ENCODE results near the gene SURF1.
A peak's percentile ranks its signal among the peaks of the same experiment; 100 is the strongest.

Gene SURF1

DNA sequence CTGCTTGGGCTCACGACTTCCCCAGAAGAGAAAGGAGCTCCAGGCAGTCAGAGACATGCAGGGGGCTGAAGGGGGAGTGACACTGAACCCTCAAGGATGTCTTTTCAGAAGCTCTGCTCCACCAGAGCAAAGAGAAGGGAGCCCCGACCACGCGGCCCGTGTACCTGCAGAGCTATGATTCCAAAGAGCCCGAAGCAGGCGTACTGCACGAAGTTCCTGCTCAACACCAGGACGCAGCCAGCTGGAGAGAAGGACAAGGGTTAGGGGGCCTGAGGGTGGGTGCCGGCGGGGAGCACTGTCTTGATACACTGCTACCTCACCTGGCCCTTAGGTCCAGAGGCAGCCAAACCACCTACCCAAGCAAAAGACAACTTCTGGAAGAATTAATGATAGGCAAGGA lies 10.1 kb upstream of the SURF1 start:
- TF ChIP-seq RAD21 (IDR thresholded peaks at IDR 0.05; ENCODE audit: low read depth) (no peak), YY1 (IDR thresholded peaks at IDR 0.05; ENCODE audit: low read depth) (no peak), CREB1 (IDR thresholded peaks at IDR 0.05; ENCODE audit: low read depth) (no peak), EP300 (IDR thresholded peaks at IDR 0.05; ENCODE audit: borderline replicate concordance) (no peak), FOXM1 (IDR thresholded peaks at IDR 0.05; ENCODE audit: borderline replicate concordance, low read depth) (no peak), CEBPB (IDR thresholded peaks at IDR 0.05) (no peak), NFIC (IDR thresholded peaks at IDR 0.05) (no peak), TCF12 (IDR thresholded peaks at IDR 0.05; ENCODE audit: low read depth) (no peak), TEAD4 (IDR thresholded peaks at IDR 0.05) (no peak), ZBTB7A (IDR thresholded peaks at IDR 0.05; ENCODE audit: low read depth) (no peak), EGR1 (IDR thresholded peaks at IDR 0.05) (no peak), TAF1 (IDR thresholded peaks at IDR 0.05; ENCODE audit: low read depth) (no peak)
- TF ChIP-seq, protein P1, sequence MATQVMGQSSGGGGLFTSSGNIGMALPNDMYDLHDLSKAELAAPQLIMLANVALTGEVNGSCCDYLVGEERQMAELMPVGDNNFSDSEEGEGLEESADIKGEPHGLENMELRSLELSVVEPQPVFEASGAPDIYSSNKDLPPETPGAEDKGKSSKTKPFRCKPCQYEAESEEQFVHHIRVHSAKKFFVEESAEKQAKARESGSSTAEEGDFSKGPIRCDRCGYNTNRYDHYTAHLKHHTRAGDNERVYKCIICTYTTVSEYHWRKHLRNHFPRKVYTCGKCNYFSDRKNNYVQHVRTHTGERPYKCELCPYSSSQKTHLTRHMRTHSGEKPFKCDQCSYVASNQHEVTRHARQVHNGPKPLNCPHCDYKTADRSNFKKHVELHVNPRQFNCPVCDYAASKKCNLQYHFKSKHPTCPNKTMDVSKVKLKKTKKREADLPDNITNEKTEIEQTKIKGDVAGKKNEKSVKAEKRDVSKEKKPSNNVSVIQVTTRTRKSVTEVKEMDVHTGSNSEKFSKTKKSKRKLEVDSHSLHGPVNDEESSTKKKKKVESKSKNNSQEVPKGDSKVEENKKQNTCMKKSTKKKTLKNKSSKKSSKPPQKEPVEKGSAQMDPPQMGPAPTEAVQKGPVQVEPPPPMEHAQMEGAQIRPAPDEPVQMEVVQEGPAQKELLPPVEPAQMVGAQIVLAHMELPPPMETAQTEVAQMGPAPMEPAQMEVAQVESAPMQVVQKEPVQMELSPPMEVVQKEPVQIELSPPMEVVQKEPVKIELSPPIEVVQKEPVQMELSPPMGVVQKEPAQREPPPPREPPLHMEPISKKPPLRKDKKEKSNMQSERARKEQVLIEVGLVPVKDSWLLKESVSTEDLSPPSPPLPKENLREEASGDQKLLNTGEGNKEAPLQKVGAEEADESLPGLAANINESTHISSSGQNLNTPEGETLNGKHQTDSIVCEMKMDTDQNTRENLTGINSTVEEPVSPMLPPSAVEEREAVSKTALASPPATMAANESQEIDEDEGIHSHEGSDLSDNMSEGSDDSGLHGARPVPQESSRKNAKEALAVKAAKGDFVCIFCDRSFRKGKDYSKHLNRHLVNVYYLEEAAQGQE (IDR thresholded peaks at IDR 0.05; ENCODE audit: low read depth) = no peak
- TF ChIP-seq, protein P2, sequence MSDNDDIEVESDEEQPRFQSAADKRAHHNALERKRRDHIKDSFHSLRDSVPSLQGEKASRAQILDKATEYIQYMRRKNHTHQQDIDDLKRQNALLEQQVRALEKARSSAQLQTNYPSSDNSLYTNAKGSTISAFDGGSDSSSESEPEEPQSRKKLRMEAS (IDR thresholded peaks at IDR 0.05) = no peak
- TF ChIP-seq, protein P3, sequence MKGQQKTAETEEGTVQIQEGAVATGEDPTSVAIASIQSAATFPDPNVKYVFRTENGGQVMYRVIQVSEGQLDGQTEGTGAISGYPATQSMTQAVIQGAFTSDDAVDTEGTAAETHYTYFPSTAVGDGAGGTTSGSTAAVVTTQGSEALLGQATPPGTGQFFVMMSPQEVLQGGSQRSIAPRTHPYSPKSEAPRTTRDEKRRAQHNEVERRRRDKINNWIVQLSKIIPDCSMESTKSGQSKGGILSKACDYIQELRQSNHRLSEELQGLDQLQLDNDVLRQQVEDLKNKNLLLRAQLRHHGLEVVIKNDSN (IDR thresholded peaks at IDR 0.05) = no peak

DNA sequence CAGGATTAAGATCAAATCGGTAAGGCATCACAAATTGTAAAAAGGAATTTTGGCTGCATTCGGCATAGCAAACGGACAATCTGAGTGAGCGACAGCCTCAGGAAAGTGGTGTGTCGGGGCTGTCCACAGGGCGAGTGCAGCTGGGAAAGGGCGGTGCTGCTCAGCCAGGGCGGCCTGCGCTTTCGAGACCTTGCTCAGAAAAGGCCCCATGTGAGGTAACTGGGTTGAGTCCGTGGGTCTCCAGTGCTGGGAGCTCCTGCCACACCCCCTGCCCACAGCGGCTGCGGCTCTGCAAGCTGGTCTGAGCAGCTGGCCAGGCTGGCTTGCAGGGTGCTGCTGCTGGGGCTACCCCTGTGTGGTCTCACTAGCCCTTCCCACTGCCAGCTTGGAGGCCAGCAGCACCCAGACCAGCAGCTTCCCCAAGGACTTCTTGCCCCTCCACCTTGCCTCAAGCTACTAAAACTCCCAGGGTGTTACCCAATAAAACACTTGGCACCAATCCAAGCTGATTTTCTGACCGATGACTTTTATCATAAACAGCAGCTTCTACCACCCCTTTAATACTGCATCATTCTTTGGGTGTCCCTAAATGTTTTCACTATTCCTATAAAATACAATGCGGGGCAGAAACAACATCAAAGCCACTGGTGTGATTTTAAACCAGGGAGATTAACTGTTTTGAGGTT lies 6.2 kb upstream of the SURF1 start:
- TF ChIP-seq, protein P1 (IDR thresholded peaks at IDR 0.05; ENCODE audit: low read depth) = no peak
- TF ChIP-seq YY1 (IDR thresholded peaks at IDR 0.05; ENCODE audit: low read depth) (no peak), CREB1 (IDR thresholded peaks at IDR 0.05; ENCODE audit: low read depth) (no peak), NFIC (IDR thresholded peaks at IDR 0.05) (peak; percentile 55), RAD21 (IDR thresholded peaks at IDR 0.05; ENCODE audit: low read depth) (no peak)

DNA sequence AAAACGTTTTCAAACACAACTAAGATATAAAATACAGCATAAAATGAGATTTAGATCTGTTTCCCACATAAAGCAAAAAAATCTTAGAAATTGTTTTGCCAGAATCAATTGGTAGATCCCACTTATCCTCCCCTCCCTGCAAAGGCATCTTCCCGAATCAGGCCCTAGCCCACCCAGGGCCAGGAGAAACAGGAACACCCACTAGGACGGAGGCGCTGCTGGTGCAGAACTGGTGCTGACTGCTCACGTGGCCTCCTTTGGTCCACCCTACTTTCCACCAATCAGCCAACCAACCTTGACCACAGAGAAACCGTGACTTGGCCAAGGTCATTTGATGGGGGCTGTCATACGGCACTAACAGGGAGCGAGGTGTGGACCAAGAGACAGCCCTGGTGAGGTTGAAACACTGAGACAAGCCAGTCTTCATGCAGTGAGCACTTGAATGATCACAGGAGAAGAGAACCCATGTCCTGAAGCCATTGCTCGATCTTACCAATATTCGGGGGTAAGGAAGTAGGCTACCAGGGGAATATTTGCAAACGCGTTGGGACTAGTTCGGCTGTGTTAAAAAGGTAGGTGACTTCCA lies 5.3 kb upstream of the SURF1 start:
- TF ChIP-seq, protein P2 (IDR thresholded peaks at IDR 0.05) = no peak
- no peak for TF ChIP-seq TAF1 (IDR thresholded peaks at IDR 0.05; ENCODE audit: low read depth)
- no peak for TF ChIP-seq ZBTB7A (IDR thresholded peaks at IDR 0.05; ENCODE audit: low read depth)
- TF ChIP-seq EGR1 (IDR thresholded peaks at IDR 0.05) = no peak
- TF ChIP-seq, protein P3 (IDR thresholded peaks at IDR 0.05) = no peak
- TF ChIP-seq RAD21 (IDR thresholded peaks at IDR 0.05; ENCODE audit: low read depth) = no peak
- no peak for TF ChIP-seq TCF12 (IDR thresholded peaks at IDR 0.05; ENCODE audit: low read depth)
- TF ChIP-seq CEBPB (IDR thresholded peaks at IDR 0.05) = no peak
- no peak for TF ChIP-seq FOXM1 (IDR thresholded peaks at IDR 0.05; ENCODE audit: borderline replicate concordance, low read depth)
- TF ChIP-seq, protein P1 (IDR thresholded peaks at IDR 0.05; ENCODE audit: low read depth) = no peak
- no peak for TF ChIP-seq NFIC (IDR thresholded peaks at IDR 0.05)
- TF ChIP-seq TEAD4 (IDR thresholded peaks at IDR 0.05) = no peak
- no peak for TF ChIP-seq EP300 (IDR thresholded peaks at IDR 0.05; ENCODE audit: borderline replicate concordance)
- no peak for TF ChIP-seq YY1 (IDR thresholded peaks at IDR 0.05; ENCODE audit: low read depth)
- no peak for TF ChIP-seq CREB1 (IDR thresholded peaks at IDR 0.05; ENCODE audit: low read depth)

Measured in Ishikawa (cell line).